Measurements from ENCODE around the gene GBP3.

Gene GBP3

DNA sequence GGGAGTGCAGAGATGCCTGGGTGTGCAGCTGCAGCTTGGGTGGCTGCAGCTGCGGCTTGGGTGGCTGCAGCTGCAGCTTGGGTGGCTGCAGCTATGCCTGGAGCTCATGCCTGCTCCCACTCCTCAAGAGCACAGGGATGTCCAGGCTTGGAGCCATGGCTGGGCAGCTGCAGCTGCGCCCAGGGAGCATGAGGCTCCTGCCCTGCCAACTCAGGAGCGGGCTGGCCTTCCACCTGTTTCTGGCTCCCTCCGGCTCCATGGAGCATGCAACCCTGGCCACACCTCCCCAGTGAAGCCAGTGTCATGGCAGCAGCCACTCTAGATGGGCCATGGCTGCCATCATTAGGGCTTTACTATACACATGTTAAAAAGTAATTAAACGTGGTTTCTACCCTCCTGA is 21.3 kb upstream of the GBP3 start (continued):
- TF ChIP-seq, protein P1, sequence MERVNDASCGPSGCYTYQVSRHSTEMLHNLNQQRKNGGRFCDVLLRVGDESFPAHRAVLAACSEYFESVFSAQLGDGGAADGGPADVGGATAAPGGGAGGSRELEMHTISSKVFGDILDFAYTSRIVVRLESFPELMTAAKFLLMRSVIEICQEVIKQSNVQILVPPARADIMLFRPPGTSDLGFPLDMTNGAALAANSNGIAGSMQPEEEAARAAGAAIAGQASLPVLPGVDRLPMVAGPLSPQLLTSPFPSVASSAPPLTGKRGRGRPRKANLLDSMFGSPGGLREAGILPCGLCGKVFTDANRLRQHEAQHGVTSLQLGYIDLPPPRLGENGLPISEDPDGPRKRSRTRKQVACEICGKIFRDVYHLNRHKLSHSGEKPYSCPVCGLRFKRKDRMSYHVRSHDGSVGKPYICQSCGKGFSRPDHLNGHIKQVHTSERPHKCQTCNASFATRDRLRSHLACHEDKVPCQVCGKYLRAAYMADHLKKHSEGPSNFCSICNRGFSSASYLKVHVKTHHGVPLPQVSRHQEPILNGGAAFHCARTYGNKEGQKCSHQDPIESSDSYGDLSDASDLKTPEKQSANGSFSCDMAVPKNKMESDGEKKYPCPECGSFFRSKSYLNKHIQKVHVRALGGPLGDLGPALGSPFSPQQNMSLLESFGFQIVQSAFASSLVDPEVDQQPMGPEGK (CRISPR knock-in tag; IDR thresholded peaks at IDR 0.05; ENCODE audit: borderline replicate concordance), result no peak
- TF ChIP-seq ZFP30 (CRISPR knock-in tag; IDR thresholded peaks at IDR 0.05) (no peak), ZFP3 (CRISPR knock-in tag; IDR thresholded peaks at IDR 0.05) (no peak), ARNTL (CRISPR knock-in tag; IDR thresholded peaks at IDR 0.05; ENCODE audit: borderline replicate concordance, low read depth) (no peak), TOX (CRISPR knock-in tag; IDR thresholded peaks at IDR 0.05; ENCODE audit: borderline replicate concordance) (no peak), RARB (CRISPR knock-in tag; IDR thresholded peaks at IDR 0.05) (no peak), PPARA (CRISPR knock-in tag; IDR thresholded peaks at IDR 0.05; ENCODE audit: borderline replicate concordance) (no peak), ZC3H10 (CRISPR knock-in tag; IDR thresholded peaks at IDR 0.05) (no peak), ZNF8 (CRISPR knock-in tag; IDR thresholded peaks at IDR 0.05) (no peak), GLIS3 (CRISPR knock-in tag; IDR thresholded peaks at IDR 0.05) (no peak), OSR1 (CRISPR knock-in tag; IDR thresholded peaks at IDR 0.05) (no peak)
- TF ChIP-seq, protein P2, sequence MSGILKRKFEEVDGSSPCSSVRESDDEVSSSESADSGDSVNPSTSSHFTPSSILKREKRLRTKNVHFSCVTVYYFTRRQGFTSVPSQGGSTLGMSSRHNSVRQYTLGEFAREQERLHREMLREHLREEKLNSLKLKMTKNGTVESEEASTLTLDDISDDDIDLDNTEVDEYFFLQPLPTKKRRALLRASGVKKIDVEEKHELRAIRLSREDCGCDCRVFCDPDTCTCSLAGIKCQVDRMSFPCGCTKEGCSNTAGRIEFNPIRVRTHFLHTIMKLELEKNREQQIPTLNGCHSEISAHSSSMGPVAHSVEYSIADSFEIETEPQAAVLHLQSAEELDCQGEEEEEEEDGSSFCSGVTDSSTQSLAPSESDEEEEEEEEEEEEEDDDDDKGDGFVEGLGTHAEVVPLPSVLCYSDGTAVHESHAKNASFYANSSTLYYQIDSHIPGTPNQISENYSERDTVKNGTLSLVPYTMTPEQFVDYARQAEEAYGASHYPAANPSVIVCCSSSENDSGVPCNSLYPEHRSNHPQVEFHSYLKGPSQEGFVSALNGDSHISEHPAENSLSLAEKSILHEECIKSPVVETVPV (CRISPR knock-in tag; IDR thresholded peaks at IDR 0.05), result no peak

DNA sequence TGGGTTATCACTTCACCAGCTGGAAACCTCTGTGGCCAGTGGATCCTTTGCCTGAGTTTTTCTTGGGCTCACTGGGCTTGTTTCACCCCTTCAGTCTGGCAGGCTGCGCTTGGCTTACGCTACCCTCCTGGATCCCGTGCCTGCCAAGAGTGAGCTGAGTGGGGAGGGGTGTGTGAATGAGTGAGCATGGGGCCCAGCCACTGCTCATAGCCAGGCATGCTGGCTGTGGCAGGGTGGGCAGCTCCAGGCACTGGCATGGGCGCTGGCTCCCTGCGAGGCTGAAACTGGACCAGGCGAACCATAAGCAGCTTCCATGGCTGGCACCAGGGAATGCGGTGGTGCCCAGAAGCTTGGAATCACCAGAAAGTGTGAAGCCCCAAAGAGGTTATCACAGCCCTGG is 19.8 kb upstream of the GBP3 start:
- TF ChIP-seq, protein P1 (CRISPR knock-in tag; IDR thresholded peaks at IDR 0.05; ENCODE audit: borderline replicate concordance), result no peak
- TF ChIP-seq ZNF70 (CRISPR knock-in tag; IDR thresholded peaks at IDR 0.05), result no peak
- TF ChIP-seq, protein P2 (CRISPR knock-in tag; IDR thresholded peaks at IDR 0.05), result no peak
- TF ChIP-seq ARNTL (CRISPR knock-in tag; IDR thresholded peaks at IDR 0.05; ENCODE audit: borderline replicate concordance, low read depth), result no peak
- no peak for TF ChIP-seq ISL1 (CRISPR knock-in tag; IDR thresholded peaks at IDR 0.05)
- no peak for TF ChIP-seq ZNF565 (CRISPR knock-in tag; conservative IDR thresholded peaks at IDR 0.05; ENCODE audit: low read depth)
- no peak for TF ChIP-seq ZFP30 (CRISPR knock-in tag; IDR thresholded peaks at IDR 0.05)
- TF ChIP-seq, protein P3, sequence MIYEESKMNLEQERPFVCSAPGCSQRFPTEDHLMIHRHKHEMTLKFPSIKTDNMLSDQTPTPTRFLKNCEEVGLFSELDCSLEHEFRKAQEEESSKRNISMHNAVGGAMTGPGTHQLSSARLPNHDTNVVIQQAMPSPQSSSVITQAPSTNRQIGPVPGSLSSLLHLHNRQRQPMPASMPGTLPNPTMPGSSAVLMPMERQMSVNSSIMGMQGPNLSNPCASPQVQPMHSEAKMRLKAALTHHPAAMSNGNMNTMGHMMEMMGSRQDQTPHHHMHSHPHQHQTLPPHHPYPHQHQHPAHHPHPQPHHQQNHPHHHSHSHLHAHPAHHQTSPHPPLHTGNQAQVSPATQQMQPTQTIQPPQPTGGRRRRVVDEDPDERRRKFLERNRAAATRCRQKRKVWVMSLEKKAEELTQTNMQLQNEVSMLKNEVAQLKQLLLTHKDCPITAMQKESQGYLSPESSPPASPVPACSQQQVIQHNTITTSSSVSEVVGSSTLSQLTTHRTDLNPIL (CRISPR knock-in tag; IDR thresholded peaks at IDR 0.05; ENCODE audit: low read depth), result no peak
- TF ChIP-seq CSDC2 (CRISPR knock-in tag; IDR thresholded peaks at IDR 0.05), result no peak
- no peak for TF ChIP-seq OSR1 (CRISPR knock-in tag; IDR thresholded peaks at IDR 0.05)
- no peak for TF ChIP-seq PPARA (CRISPR knock-in tag; IDR thresholded peaks at IDR 0.05; ENCODE audit: borderline replicate concordance)
- TF ChIP-seq, protein P4, sequence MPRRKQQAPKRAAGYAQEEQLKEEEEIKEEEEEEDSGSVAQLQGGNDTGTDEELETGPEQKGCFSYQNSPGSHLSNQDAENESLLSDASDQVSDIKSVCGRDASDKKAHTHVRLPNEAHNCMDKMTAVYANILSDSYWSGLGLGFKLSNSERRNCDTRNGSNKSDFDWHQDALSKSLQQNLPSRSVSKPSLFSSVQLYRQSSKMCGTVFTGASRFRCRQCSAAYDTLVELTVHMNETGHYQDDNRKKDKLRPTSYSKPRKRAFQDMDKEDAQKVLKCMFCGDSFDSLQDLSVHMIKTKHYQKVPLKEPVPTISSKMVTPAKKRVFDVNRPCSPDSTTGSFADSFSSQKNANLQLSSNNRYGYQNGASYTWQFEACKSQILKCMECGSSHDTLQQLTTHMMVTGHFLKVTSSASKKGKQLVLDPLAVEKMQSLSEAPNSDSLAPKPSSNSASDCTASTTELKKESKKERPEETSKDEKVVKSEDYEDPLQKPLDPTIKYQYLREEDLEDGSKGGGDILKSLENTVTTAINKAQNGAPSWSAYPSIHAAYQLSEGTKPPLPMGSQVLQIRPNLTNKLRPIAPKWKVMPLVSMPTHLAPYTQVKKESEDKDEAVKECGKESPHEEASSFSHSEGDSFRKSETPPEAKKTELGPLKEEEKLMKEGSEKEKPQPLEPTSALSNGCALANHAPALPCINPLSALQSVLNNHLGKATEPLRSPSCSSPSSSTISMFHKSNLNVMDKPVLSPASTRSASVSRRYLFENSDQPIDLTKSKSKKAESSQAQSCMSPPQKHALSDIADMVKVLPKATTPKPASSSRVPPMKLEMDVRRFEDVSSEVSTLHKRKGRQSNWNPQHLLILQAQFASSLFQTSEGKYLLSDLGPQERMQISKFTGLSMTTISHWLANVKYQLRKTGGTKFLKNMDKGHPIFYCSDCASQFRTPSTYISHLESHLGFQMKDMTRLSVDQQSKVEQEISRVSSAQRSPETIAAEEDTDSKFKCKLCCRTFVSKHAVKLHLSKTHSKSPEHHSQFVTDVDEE (CRISPR knock-in tag; IDR thresholded peaks at IDR 0.05), result no peak
- TF ChIP-seq ESRRG (CRISPR knock-in tag; IDR thresholded peaks at IDR 0.05), result no peak
- TF ChIP-seq TOX (CRISPR knock-in tag; IDR thresholded peaks at IDR 0.05; ENCODE audit: borderline replicate concordance), result no peak
- no peak for TF ChIP-seq SNAI2 (CRISPR knock-in tag; IDR thresholded peaks at IDR 0.05)
- no peak for TF ChIP-seq ZFP3 (CRISPR knock-in tag; IDR thresholded peaks at IDR 0.05)
- no peak for TF ChIP-seq TCF4 (CRISPR knock-in tag; IDR thresholded peaks at IDR 0.05; ENCODE audit: borderline replicate concordance)
- TF ChIP-seq, protein P5, sequence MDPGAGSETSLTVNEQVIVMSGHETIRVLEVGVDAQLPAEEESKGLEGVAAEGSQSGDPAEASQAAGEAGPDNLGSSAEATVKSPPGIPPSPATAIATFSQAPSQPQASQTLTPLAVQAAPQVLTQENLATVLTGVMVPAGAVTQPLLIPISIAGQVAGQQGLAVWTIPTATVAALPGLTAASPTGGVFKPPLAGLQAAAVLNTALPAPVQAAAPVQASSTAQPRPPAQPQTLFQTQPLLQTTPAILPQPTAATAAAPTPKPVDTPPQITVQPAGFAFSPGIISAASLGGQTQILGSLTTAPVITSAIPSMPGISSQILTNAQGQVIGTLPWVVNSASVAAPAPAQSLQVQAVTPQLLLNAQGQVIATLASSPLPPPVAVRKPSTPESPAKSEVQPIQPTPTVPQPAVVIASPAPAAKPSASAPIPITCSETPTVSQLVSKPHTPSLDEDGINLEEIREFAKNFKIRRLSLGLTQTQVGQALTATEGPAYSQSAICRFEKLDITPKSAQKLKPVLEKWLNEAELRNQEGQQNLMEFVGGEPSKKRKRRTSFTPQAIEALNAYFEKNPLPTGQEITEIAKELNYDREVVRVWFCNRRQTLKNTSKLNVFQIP (CRISPR knock-in tag; IDR thresholded peaks at IDR 0.05; ENCODE audit: borderline replicate concordance, low read depth), result no peak
- TF ChIP-seq ZC3H10 (CRISPR knock-in tag; IDR thresholded peaks at IDR 0.05), result no peak
- no peak for ATAC-seq

Data from SK-N-SH treated with all-trans-retinoic acid at 6 μM for 48 hours (cell line).